Keratinocyte (primary cell): Measurements from ENCODE around the gene LRP10. TPM values are rescaled to one million over a fixed set of nuclear protein-coding genes. Genes with fewer than 3 reads are reported as not detected.
A peak's percentile ranks its signal among the peaks of the same experiment; 100 is the strongest.

Experiments
- DNase-seq: peaks from one replicate; pipeline ENCODE4 v3.0.0-alpha.2; 2011; ENCODE audit warnings: low read depth, missing footprints, low spot score
- FAIRE-seq: peaks from 2 replicates; lab custom pipeline; 2011; peaks lifted over from hg19 to GRCh38; lab: Jason Lieb, UNC
- H2AFZ ChIP-seq: 2 replicates; pipeline ENCODE4 v1.6.0; 2012; ENCODE audit warnings: low read length, control low read depth, inconsistent platforms; ENCODE audit not compliant: control insufficient read depth
- H3K27ac ChIP-seq: 2 replicates; pipeline ENCODE4 v1.5.1; 2011; ENCODE audit warnings: low read length; ENCODE audit not compliant: control insufficient read depth, insufficient read depth
- H3K27me3 ChIP-seq: 3 replicates; pipeline ENCODE4 v1.6.0; 2011; ENCODE audit warnings: low read length; ENCODE audit not compliant: control insufficient read depth, insufficient read depth; ENCODE audit errors: extremely low read depth
- H3K36me3 ChIP-seq, 2 experiments: 2 replicates in 1 of 2; 3 replicates in 1 of 2; pipeline ENCODE4 v1.5.1; 2011; ENCODE audit warnings: low read length in 2 of 2, mild to moderate bottlenecking in 1 of 2; ENCODE audit not compliant: control insufficient read depth in 2 of 2, insufficient read depth in 2 of 2; ENCODE audit errors: extremely low read depth in 1 of 2
- H3K4me1 ChIP-seq: 3 replicates; pipeline ENCODE4 v1.5.1; 2011; ENCODE audit warnings: low read length; ENCODE audit not compliant: control insufficient read depth, insufficient read depth; ENCODE audit errors: extremely low read depth
- H3K4me2 ChIP-seq: 3 replicates; pipeline ENCODE4 v1.6.0; 2011; ENCODE audit warnings: low read depth, low read length; ENCODE audit not compliant: control insufficient read depth, insufficient read depth; ENCODE audit errors: extremely low read depth
- H3K4me3 ChIP-seq, 3 experiments: fragments of 200-600 bp in 1 of 3; sonication (generic) in 1 of 3; 2 replicates in 2 of 3; 3 replicates in 1 of 3; pipeline ENCODE4 v1.5.1; 2011 to 2016; ENCODE audit warnings: low read length in 3 of 3, mild to moderate bottlenecking in 3 of 3, control low read depth in 2 of 3, inconsistent platforms in 1 of 3, low read depth in 1 of 3, mixed read lengths in 1 of 3, mixed run types in 1 of 3, moderate library complexity in 1 of 3; ENCODE audit not compliant: control insufficient read depth in 2 of 3, insufficient read depth in 2 of 3; ENCODE audit errors: extremely low read depth in 1 of 3
- H3K79me2 ChIP-seq: 2 replicates; pipeline ENCODE4 v1.6.0; 2012; ENCODE audit warnings: low read length; ENCODE audit not compliant: control insufficient read depth, insufficient read depth
- H3K9ac ChIP-seq: 3 replicates; pipeline ENCODE4 v1.6.0; 2011; ENCODE audit warnings: low read length; ENCODE audit not compliant: control insufficient read depth, insufficient read depth; ENCODE audit errors: extremely low read depth
- H3K9me1 ChIP-seq: 3 replicates; pipeline ENCODE4 v1.6.0; 2011; ENCODE audit warnings: low read length; ENCODE audit not compliant: control insufficient read depth, insufficient read depth; ENCODE audit errors: extremely low read depth
- H3K9me3 ChIP-seq: 2 replicates; pipeline ENCODE4 v1.5.1; 2012; ENCODE audit warnings: low read depth, low read length; ENCODE audit not compliant: control insufficient read depth
- H4K20me1 ChIP-seq: 3 replicates; pipeline ENCODE4 v1.6.0; 2011; ENCODE audit warnings: low read length; ENCODE audit not compliant: control insufficient read depth, insufficient read depth; ENCODE audit errors: extremely low read depth
- CTCF ChIP-seq, 3 experiments: IDR thresholded peaks in 1 of 3; conservative IDR thresholded peaks in 1 of 3; optimal IDR thresholded peaks in 1 of 3; 2 replicates in 2 of 3; 3 replicates in 1 of 3; pipeline versions ENCODE3 to v1.5.1; 2011; ENCODE audit warnings: low read length in 3 of 3, mild to moderate bottlenecking in 3 of 3, moderate library complexity in 2 of 3, control low read depth in 1 of 3, inconsistent platforms in 1 of 3; ENCODE audit not compliant: insufficient read depth in 2 of 3; ENCODE audit errors: extremely low read depth in 1 of 3
- EZH2 ChIP-seq: IDR thresholded peaks from one replicate; pipeline ENCODE4 v1.6.1; 2012; ENCODE audit warnings: inconsistent platforms, mild to moderate bottlenecking, low read length, moderate library complexity
- dilution Hi-C: fragments of 300-500 bp; cut with MboI; formaldehyde crosslinking; loops from one replicate; pipeline ENCODE4 v1.7.0; 2020; ENCODE audit warnings: low sequenced_read_pairs; ENCODE audit not compliant: extremely low pct_ligation_motif_present
- polyA plus RNA-seq, 5 experiments: library from polyadenylated mRNA; depleted of rRNA in 3 of 5; stranded (reverse) in 3 of 5; stranded (forward) in 1 of 5; unstranded in 1 of 5; fragments of >200 nt; gene quantifications; 1 replicate in 1 of 5; 2 replicates in 3 of 5; 3 replicates in 1 of 5; pipeline versions ENCODE4 v1.2.1 to v1.2.3, GENCODE V29; 2011 to 2012; ENCODE audit warnings: missing spikeins in 2 of 5, low read depth in 1 of 5, low replicate concordance in 1 of 5

The LRP10 gene
- polyA plus RNA-seq, 1 donor (not counting 4 experiments of a cell fraction or from before 2014, with no cell fraction given), result 36.7 TPM

DNA sequence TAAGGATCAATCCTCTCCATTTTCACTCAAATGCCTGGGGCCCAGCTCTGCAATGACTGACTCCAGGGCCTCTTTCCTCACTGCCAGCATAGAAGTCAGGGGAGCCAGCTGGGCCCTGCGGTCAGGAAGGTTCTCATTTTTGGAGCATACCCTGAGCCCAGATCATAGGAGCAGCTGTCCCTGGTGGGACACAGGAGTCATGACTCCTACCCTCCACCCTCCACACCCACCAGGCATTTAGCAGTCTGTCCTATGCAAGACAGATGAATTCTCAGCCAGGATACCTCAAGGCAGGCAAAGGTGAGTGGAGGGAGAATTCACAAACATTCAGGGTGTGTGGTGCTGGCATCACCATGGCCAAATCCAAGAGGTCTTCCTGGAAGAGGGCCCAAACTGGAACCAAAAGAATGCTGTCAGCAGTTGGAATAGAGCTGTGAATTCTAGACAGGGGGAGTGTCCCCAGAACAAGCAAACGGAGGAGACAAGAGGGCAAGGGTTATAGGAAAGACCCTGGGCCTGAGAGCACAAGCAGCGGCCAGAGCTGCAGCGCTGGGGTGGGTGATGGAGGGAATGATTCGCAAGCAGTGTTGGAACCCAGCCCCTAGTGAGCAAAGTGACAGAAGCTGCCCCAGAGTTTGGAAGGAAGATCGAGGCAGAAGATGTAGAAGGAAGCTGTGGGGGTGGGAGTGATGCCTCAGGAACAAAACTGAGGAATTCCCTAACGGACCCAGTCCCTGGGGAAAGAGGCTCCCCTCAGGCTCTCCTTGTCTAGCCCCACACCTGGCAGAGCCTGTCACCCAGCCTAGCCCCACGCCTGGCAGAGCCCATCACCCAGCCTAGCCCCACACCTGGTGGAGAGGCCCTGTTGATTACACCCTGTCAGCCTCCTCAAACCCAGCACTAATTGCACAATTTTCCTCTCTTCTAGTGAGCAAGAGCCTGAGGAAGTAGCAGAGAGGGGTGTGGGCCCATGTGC is 7.0 kb downstream of the LRP10 start:
- H3K9ac ChIP-seq, result no peak overlapping the region
- no peak overlapping the region for H3K4me2 ChIP-seq

GRCh38 chr14:22882064-22882463 is 10.5 kb downstream of the LRP10 start:
- H3K79me2 ChIP-seq, result no peaks in the 10 kb centered on the region
- no peaks in the 10 kb centered on the region for H3K9me1 ChIP-seq
- no peak overlapping the region for H2AFZ ChIP-seq
- no peaks in the 10 kb centered on the region for H4K20me1 ChIP-seq
- FAIRE-seq (no peak), DNase-seq (no peak)
- H3K4me1 ChIP-seq, result peaks cover 9% of the 10 kb centered on the region
- H3K4me3 ChIP-seq, result no peak overlapping the region
- H3K4me2 ChIP-seq, result peak overlapping the region; percentile 15
- no peaks in the 10 kb centered on the region for H3K27me3 ChIP-seq
- no peak overlapping the region for H3K27ac ChIP-seq
- peaks cover 11 to 20% of the 10 kb centered on the region in 2 experiments for H3K36me3 ChIP-seq
- dilution Hi-C loops, result no loop called here
- no peak overlapping the region for H3K9ac ChIP-seq
- TF ChIP-seq CTCF (optimal IDR thresholded peaks at IDR 0.05 in 1 of 3, IDR thresholded peaks at IDR 0.05 in 1 of 3, conservative IDR thresholded peaks at IDR 0.05 in 1 of 3; ENCODE audit: extremely low read depth in 1 of 3, insufficient read depth in 2 of 3, low read length in 3 of 3) (no peak), EZH2 (no peak)
- no peaks in the 10 kb centered on the region for H3K9me3 ChIP-seq

More for the DNA sequence above, 7.0 kb downstream of the LRP10 start:
- peaks cover 42 to 47% of the 10 kb centered on the region in 2 experiments for H3K36me3 ChIP-seq
- no peaks in the 10 kb centered on the region for H3K27me3 ChIP-seq
- no peak for TF ChIP-seq CTCF (optimal IDR thresholded peaks at IDR 0.05 in 1 of 3, IDR thresholded peaks at IDR 0.05 in 1 of 3, conservative IDR thresholded peaks at IDR 0.05 in 1 of 3; ENCODE audit: extremely low read depth in 1 of 3, insufficient read depth in 2 of 3, low read length in 3 of 3)
- TF ChIP-seq EZH2, result no peak
- no peaks in the 10 kb centered on the region for H3K9me1 ChIP-seq
- no peak overlapping the region for H3K27ac ChIP-seq
- dilution Hi-C loops, result no loop called here
- peaks cover 14% of the 10 kb centered on the region for H3K79me2 ChIP-seq
- DNase-seq, result no peak
- no peak overlapping the region for H2AFZ ChIP-seq
- FAIRE-seq, result no peak
- H4K20me1 ChIP-seq, result no peaks in the 10 kb centered on the region
- H3K4me1 ChIP-seq, result peaks cover 8% of the 10 kb centered on the region
- no peaks in the 10 kb centered on the region for H3K9me3 ChIP-seq
- H3K4me3 ChIP-seq, result no peak overlapping the region
